Osteoblast (primary cell): ENCODE data around the gene COQ8B. TPM values are rescaled to one million over a fixed set of nuclear protein-coding genes. Genes with fewer than 3 reads are reported as not detected.

Experiments used
- DNase-seq: peaks from one replicate; pipeline ENCODE4 v3.0.0; 2011; ENCODE audit warnings: low spot score, mixed read lengths; ENCODE audit not compliant: insufficient read length; ENCODE audit errors: missing footprints
- H2AFZ ChIP-seq: 2 replicates; pipeline ENCODE4 v1.6.0; 2011; ENCODE audit warnings: mild to moderate bottlenecking, low read length
- H3K27ac ChIP-seq: 2 replicates; pipeline ENCODE4 v1.5.1; 2011; ENCODE audit warnings: mild to moderate bottlenecking, low read depth, low read length, moderate library complexity
- H3K27me3 ChIP-seq: 2 replicates; pipeline ENCODE4 v1.6.0; 2012; ENCODE audit warnings: mild to moderate bottlenecking, control low read depth, inconsistent platforms, low read length, moderate library complexity; ENCODE audit not compliant: insufficient read depth
- H3K36me3 ChIP-seq: 2 replicates; pipeline ENCODE4 v1.5.1; 2011; ENCODE audit warnings: mild to moderate bottlenecking, low read length, control low read depth, moderate library complexity; ENCODE audit not compliant: insufficient read depth
- H3K4me1 ChIP-seq: 2 replicates; pipeline ENCODE4 v1.5.1; 2011; ENCODE audit warnings: mild to moderate bottlenecking, low read length, control low read depth, moderate library complexity; ENCODE audit not compliant: insufficient read depth
- H3K4me2 ChIP-seq: 2 replicates; pipeline ENCODE4 v1.6.0; 2011; ENCODE audit warnings: mild to moderate bottlenecking, low read length; ENCODE audit not compliant: insufficient read depth
- H3K4me3 ChIP-seq: fragments of 200-600 bp; sonication (generic); 3 replicates; pipeline ENCODE4 v1.5.1; 2012; ENCODE audit warnings: mild to moderate bottlenecking, low read length, inconsistent platforms; ENCODE audit not compliant: insufficient read depth
- H3K79me2 ChIP-seq: 2 replicates; pipeline ENCODE4 v1.6.0; 2012; ENCODE audit warnings: mild to moderate bottlenecking, low read length, control low read depth, inconsistent platforms; ENCODE audit not compliant: insufficient read depth
- H3K9me3 ChIP-seq: 2 replicates; pipeline ENCODE4 v1.5.1; 2011; ENCODE audit warnings: low read depth, low read length, control low read depth
- H4K20me1 ChIP-seq: 2 replicates; pipeline ENCODE4 v1.6.0; 2012; ENCODE audit warnings: mild to moderate bottlenecking, low read length, control low read depth; ENCODE audit not compliant: insufficient read depth
- CTCF ChIP-seq: IDR thresholded peaks from 2 replicates; pipeline ENCODE4 v1.5.1; 2011; ENCODE audit warnings: mild to moderate bottlenecking, low read depth, low read length, moderate library complexity; ENCODE audit errors: extremely low read depth
- total RNA-seq: library from RNA; depleted of rRNA; stranded (reverse); fragments of >200 nt; gene quantifications from 2 replicates; pipeline ENCODE4 v1.2.3, GENCODE V29; 2012

COQ8B gene
- total RNA-seq, 1 donor: 32.9 TPM

- H2AFZ ChIP-seq: no peak overlapping the region
- H4K20me1 ChIP-seq: no peaks in the 10 kb centered on the region
- no peak for DNase-seq
- H3K4me2 ChIP-seq: no peak overlapping the region
- peaks cover 13% of the 10 kb centered on the region for H3K4me1 ChIP-seq
- no peak for TF ChIP-seq CTCF
- H3K79me2 ChIP-seq: peaks cover 12% of the 10 kb centered on the region
- H3K9me3 ChIP-seq: no peaks in the 10 kb centered on the region
- H3K27me3 ChIP-seq: no peaks in the 10 kb centered on the region
- peaks cover 20% of the 10 kb centered on the region for H3K36me3 ChIP-seq
- no peak overlapping the region for H3K4me3 ChIP-seq
- no peak overlapping the region for H3K27ac ChIP-seq
Measured at GRCh38 chr19:40709817-40710216, 6.9 kb downstream of the COQ8B start.

GRCh38 chr19:40707615-40708014 lies 9.1 kb downstream of the COQ8B start:
- Histone ChIP-seq H3K4me1 (peaks cover 7% of the 10 kb centered on the region), H3K27ac (no peak overlapping the region), H2AFZ (no peak overlapping the region), H3K9me3 (no peaks in the 10 kb centered on the region), H3K4me3 (no peak overlapping the region), H3K27me3 (no peaks in the 10 kb centered on the region), H3K79me2 (peaks cover under 1% of the 10 kb centered on the region), H4K20me1 (no peaks in the 10 kb centered on the region), H3K4me2 (no peak overlapping the region), H3K36me3 (peaks cover 30% of the 10 kb centered on the region)
- TF ChIP-seq CTCF: no peak
- no peak for DNase-seq

- H2AFZ ChIP-seq: no peak overlapping the region
- no peaks in the 10 kb centered on the region for H4K20me1 ChIP-seq
- H3K4me1 ChIP-seq: peaks cover 7% of the 10 kb centered on the region
- TF ChIP-seq CTCF: no peak
- no peak for DNase-seq
- no peak overlapping the region for H3K4me3 ChIP-seq
- H3K4me2 ChIP-seq: no peak overlapping the region
- no peaks in the 10 kb centered on the region for H3K27me3 ChIP-seq
- H3K9me3 ChIP-seq: no peaks in the 10 kb centered on the region
- H3K79me2 ChIP-seq: no peaks in the 10 kb centered on the region
- no peak overlapping the region for H3K27ac ChIP-seq
- peaks cover 39% of the 10 kb centered on the region for H3K36me3 ChIP-seq
Measured at GRCh38 chr19:40705950-40706619, 10.6 kb downstream of the COQ8B start.

GRCh38 chr19:40705362-40705651 lies 11.4 kb downstream of the COQ8B start:
- H3K36me3 ChIP-seq: peaks cover 45% of the 10 kb centered on the region
- DNase-seq: peak; percentile 69
- H2AFZ ChIP-seq: no peak overlapping the region
- TF ChIP-seq CTCF: no peak
- H3K4me2 ChIP-seq: no peak overlapping the region
- no peaks in the 10 kb centered on the region for H3K27me3 ChIP-seq
- H3K9me3 ChIP-seq: no peaks in the 10 kb centered on the region
- no peaks in the 10 kb centered on the region for H3K79me2 ChIP-seq
- H3K27ac ChIP-seq: peak overlapping the region; percentile 60
- H3K4me1 ChIP-seq: peaks cover 7% of the 10 kb centered on the region
- H4K20me1 ChIP-seq: no peaks in the 10 kb centered on the region
- no peak overlapping the region for H3K4me3 ChIP-seq
